ENCODE data around the gene PRR16. TPM values are rescaled to one million over a fixed set of nuclear protein-coding genes. Genes with fewer than 3 reads are reported as not detected.

The PRR16 gene
- total RNA-seq, 4 donors from 2014 or later = 2.9 to 9.1 (median 4.2) TPM

DNA sequence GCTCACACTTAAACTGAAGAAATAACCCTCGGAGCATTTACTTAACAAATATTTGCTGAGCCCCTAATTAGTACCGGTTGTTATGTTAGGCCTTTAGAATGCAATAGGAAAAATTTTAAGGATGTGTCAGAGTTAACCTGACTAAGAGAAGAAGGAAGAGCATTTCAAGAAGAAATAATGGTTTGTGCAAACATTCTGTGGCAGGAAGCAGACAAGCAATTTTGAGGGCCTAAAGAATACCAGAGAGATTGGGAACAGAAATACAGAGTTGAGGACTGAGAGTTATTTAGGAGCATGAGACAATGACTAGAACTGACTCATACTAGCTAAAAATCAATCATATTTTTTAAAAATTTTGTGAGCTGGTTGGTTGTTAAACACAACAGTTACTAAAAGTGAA lies 218.8 kb downstream of the PRR16 start:
- Histone ChIP-seq H3K4me3 (no peak overlapping the region), H3K9me3 (no peaks in the 10 kb centered on the region), H3K4me1 (no peaks in the 10 kb centered on the region), H3K27me3 (no peaks in the 10 kb centered on the region), H3K36me3 (no peaks in the 10 kb centered on the region), H3K27ac (replicated peaks in 1 of 4) (no peak overlapping the region)
- TF ChIP-seq EP300 (IDR thresholded peaks at IDR 0.05) = no peak
- no peak for TF ChIP-seq POLR2AphosphoS5 (IDR thresholded peaks at IDR 0.05)
- TF ChIP-seq, protein P1, sequence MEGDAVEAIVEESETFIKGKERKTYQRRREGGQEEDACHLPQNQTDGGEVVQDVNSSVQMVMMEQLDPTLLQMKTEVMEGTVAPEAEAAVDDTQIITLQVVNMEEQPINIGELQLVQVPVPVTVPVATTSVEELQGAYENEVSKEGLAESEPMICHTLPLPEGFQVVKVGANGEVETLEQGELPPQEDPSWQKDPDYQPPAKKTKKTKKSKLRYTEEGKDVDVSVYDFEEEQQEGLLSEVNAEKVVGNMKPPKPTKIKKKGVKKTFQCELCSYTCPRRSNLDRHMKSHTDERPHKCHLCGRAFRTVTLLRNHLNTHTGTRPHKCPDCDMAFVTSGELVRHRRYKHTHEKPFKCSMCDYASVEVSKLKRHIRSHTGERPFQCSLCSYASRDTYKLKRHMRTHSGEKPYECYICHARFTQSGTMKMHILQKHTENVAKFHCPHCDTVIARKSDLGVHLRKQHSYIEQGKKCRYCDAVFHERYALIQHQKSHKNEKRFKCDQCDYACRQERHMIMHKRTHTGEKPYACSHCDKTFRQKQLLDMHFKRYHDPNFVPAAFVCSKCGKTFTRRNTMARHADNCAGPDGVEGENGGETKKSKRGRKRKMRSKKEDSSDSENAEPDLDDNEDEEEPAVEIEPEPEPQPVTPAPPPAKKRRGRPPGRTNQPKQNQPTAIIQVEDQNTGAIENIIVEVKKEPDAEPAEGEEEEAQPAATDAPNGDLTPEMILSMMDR (IDR thresholded peaks at IDR 0.05) = no peak
- no peak for TF ChIP-seq POLR2A (IDR thresholded peaks at IDR 0.05; ENCODE audit: low read depth)
- intact Hi-C loops (cut with DNase I) = no loop called here
- DNase-seq (ENCODE audit: extremely low spot score) = no peak
- WGBS = 92% methylated on average over 2 of the region's 2 CpGs

DNA sequence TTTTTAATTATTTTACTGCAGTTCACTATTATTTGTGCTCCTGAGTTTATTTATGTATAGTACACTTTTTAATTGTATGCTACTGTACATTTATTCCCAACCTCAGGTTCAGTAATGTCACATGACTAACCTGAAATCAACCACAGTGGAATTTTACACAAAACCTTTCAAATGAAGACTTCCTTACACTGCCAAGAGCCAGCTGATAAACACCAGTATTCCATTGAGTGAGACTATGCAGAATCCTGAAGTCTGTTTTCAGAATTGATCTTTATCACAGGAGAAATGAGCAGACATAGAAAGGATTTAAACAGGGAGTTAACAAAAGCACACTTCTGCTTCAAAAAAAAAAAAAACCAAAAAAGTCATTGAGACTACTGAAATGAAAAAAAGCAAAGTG lies 219.5 kb downstream of the PRR16 start:
- Histone ChIP-seq H3K27ac (replicated peaks in 1 of 4) (no peak overlapping the region), H3K9me3 (no peaks in the 10 kb centered on the region), H3K27me3 (no peaks in the 10 kb centered on the region), H3K4me3 (no peak overlapping the region), H3K4me1 (no peaks in the 10 kb centered on the region), H3K36me3 (no peaks in the 10 kb centered on the region)
- no peak for TF ChIP-seq POLR2A (IDR thresholded peaks at IDR 0.05; ENCODE audit: low read depth)
- TF ChIP-seq POLR2AphosphoS5 (IDR thresholded peaks at IDR 0.05) = no peak
- TF ChIP-seq, protein P1 (IDR thresholded peaks at IDR 0.05) = no peak
- no peak for TF ChIP-seq EP300 (IDR thresholded peaks at IDR 0.05)
- intact Hi-C loops (cut with DNase I) = no loop called here
- no peak for DNase-seq (ENCODE audit: extremely low spot score)

DNA sequence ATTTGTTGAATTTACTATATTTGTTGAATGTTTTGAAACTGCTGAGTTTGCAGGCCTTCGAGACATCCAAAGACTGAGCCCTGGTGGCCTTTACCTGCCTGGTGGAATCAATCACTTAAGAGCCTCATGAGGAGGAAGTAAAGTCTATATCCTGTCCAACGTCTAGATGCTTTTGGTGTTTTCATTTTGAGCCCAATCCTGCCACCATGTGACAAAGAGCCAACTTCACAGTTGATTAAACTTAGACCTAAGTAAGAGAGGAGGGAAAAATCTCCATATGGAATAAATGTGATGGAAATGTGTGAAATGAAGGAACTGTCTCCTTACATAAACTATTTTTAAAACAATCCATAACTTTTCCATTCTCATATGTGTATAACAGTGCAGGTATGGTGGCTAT lies 220.1 kb downstream of the PRR16 start:
- Histone ChIP-seq H3K4me1 (no peaks in the 10 kb centered on the region), H3K36me3 (no peaks in the 10 kb centered on the region), H3K4me3 (no peak overlapping the region), H3K27ac (replicated peaks in 1 of 4) (no peak overlapping the region), H3K27me3 (no peaks in the 10 kb centered on the region), H3K9me3 (no peaks in the 10 kb centered on the region)
- intact Hi-C loops (cut with DNase I) = no loop called here
- no peak for DNase-seq (ENCODE audit: extremely low spot score)
- 58% methylated on average over 2 of the region's 2 CpGs for WGBS
- TF ChIP-seq, protein P1 (IDR thresholded peaks at IDR 0.05) = no peak
- no peak for TF ChIP-seq POLR2AphosphoS5 (IDR thresholded peaks at IDR 0.05)
- TF ChIP-seq POLR2A (IDR thresholded peaks at IDR 0.05; ENCODE audit: low read depth) = no peak
- TF ChIP-seq EP300 (IDR thresholded peaks at IDR 0.05) = no peak

DNA sequence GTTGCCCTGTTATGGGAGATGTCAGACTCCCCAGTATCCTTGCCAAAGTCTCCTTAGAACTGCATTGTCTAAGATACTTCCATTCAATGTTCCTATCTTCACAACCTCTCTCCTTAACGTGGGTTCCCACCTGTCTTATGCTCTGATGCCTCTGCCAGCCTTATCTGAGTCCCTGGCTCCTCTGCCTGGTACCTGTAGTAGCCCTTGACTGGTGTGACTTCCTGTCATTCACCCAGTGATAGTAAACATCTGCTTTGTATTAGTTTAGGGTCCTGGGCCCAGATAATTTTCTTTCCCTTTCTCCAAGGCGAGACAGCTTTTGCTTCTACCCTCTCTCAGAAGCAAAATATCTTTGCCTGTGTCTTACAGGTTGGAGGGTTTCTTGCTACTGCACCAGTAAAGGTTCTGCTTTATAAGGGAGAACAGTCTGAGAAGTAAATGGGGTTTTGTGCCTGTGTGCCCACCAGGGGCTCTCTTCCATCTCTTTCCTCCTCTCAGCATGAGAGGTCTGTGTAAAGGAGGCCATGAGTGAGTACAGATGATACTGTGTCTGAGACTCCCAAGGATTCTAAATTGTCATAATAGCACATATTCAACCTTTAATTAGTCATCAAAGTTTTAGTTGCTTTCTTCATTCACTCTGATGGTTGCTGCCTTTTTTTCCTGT lies 220.8 kb downstream of the PRR16 start:
- H3K27ac ChIP-seq (replicated peaks in 1 of 4) = no peak overlapping the region
- H3K4me3 ChIP-seq = no peak overlapping the region
- TF ChIP-seq, protein P1 (IDR thresholded peaks at IDR 0.05) = no peak
- TF ChIP-seq POLR2AphosphoS5 (IDR thresholded peaks at IDR 0.05) (no peak), POLR2A (IDR thresholded peaks at IDR 0.05; ENCODE audit: low read depth) (no peak)
- H3K36me3 ChIP-seq = no peaks in the 10 kb centered on the region
- no peaks in the 10 kb centered on the region for H3K4me1 ChIP-seq
- H3K9me3 ChIP-seq = no peaks in the 10 kb centered on the region
- no peaks in the 10 kb centered on the region for H3K27me3 ChIP-seq
- 68% methylated on average over 2 of the region's 2 CpGs for WGBS
- DNase-seq (ENCODE audit: extremely low spot score) = no peak
- intact Hi-C loops (cut with DNase I) = no loop called here

Measured in esophagus muscularis mucosa (tissue), 4 donors.